ENCODE results near the gene METTL5.
A peak's percentile ranks its signal among the peaks of the same experiment; 100 is the strongest.
"Not testable (repeated sequence)": the region's sequence is repeated elsewhere in the genome, so short reads cannot be mapped to it uniquely, and the experiment has no call there.

Gene METTL5

DNA sequence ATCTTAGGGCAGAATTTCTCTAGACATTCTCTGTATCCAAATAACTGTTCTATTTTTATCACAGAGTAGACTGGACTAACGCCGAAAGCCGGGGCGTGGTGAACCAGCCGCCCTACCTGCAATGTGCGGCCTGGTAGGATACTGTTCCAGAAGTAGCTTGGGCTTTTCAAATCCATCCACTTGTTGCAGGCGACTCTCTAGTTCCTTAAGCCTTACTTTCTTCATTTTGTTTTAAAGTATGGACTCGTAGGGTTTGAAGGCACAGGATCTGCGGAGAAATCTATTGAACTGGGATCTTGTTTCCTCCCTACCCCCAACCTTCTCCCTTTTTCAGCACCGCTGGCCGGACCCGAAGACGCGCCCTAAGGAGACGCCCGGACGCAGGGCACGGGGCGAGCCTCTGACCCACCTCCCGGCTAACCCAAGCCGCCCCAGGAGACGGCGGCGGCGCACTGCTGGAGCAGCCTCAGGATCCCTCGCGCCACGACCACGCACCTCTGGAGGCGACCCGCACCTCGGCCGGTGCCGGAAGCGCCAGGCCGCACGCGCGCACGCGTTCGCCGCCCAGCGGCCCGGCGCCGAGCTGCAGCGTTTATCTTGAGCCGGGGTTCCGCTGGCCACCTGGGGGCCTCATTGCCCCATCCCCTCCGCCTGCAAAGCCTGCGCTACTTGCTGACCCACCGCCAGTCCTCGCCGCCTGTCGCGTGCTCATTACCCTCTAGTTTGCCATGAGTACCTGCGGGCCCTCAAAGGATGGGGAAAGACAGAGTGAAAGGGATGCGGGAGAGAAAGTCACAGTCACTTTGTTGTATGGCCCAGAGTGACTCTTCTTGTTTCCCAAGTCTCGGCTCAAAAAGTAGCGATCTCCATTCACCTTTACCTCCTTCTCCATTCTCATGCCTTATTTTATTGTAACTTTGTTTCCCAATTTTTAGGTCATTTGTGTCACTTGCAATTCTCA lies at the start of gene METTL5:
Gene METTL5 (minus strand): TSS at position 533 of the 961 bp plus-strand sequence. CDS start 308 bp downstream, at position 225.
- no peak for FAIRE-seq

DNA sequence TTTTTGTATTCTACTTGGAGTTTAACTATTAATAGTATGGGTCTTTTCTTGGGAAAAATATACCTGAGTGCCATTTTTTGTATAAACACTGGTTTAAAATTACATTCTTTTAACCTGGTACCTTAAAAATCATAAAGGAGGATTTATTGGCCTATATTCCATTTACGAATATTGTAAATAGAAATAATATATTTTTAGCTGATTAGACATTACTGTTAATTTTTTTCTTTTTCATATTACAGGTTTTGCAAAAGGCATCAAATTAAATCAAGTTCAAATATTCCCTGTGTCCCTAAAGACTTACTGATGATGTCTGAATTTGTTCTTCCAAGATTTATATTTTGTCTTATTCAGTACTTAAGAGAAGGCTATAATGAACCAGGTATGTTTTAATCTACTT lies 47.3 kb upstream of the METTL5 start:
- no peak for FAIRE-seq

DNA sequence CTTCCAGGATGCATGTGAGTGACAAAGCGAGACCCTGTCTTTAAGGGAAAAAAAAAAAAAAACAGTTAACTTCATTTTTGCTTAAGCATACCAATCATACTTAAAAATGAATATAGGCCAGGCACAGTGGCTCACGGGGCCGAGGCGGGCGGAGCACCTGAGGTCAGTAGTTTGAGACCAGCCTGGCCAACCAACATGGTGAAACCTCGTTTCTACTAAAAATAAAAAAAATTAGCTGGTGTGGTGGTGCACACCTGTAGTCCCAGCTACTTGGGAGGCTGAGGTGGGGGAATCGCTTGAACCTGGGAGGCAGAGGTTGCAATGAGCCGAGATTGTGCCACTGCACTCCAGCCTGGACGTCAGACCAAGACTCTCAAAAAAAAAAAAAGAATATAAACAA lies 46.7 kb upstream of the METTL5 start:
- FAIRE-seq = not testable (repeated sequence)

DNA sequence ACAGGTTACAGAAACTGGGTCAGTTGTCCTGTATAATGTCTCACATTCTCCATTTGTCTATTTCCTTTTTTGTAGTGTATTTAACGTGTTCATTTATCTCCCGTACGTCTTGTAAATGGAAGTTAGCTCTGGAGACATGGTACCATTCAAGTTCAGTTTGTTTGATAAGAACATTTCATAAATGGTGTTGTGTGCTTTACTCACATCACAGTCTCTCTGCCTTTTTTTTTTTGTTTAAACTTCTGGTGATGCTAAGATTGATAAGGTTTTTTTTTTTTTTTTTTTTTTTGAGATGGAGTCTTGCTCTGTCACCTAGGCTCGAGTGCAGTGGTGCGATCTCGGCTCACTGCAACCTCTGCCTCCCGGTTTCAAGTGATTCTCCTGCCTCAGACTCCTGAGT lies 44.2 kb upstream of the METTL5 start:
- no peak for FAIRE-seq

DNA sequence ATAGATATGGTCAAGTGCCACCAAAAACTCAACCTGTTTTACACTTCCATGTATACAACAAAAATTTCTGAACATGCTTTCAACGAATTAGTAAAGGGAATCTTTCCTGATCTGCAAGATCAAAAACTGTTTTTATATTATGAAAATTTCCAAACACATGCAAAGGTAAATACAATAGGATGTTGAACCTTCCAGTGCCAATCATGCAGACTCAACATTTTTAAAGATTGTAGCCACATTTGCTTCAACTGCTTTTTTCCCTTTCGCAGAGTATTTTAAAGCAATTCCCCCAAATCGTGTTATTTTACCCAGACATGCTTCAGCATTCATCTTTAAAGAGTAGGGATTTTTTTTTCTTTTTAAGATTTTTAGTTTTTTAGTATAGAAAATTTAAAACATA lies 42.9 kb upstream of the METTL5 start:
- peak; percentile 55 for FAIRE-seq

- not testable (repeated sequence) for FAIRE-seq
Measured at GRCh38 chr2:169866230-169866629, 41.5 kb upstream of the METTL5 start.

DNA sequence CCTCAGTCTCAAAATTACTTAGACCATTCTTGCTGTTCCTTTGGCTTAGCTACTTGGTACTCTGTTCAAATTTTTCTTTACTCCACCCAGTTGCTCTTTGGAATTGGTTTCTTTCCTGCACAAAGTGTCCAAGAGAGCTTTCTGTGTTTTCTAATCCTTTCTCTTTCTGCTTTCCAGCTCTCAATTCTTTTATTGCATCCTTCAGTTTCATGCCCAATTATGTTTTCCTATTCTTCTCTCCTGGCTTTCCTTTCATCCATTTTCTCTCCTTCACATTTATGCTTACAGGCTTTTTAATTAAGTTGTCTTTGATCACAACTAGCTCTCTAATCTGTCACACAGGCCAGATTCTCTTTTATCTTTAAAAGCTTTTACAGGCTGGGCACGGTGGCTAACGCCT lies 40.8 kb upstream of the METTL5 start:
- FAIRE-seq = no peak

GRCh38 chr2:169862816-169863215 lies 38.1 kb upstream of the METTL5 start:
- FAIRE-seq = no peak

GRCh38 chr2:169860149-169860548 lies 35.4 kb upstream of the METTL5 start:
- FAIRE-seq = no peak

GRCh38 chr2:169859423-169859822 lies 34.7 kb upstream of the METTL5 start:
- FAIRE-seq = no peak

DNA sequence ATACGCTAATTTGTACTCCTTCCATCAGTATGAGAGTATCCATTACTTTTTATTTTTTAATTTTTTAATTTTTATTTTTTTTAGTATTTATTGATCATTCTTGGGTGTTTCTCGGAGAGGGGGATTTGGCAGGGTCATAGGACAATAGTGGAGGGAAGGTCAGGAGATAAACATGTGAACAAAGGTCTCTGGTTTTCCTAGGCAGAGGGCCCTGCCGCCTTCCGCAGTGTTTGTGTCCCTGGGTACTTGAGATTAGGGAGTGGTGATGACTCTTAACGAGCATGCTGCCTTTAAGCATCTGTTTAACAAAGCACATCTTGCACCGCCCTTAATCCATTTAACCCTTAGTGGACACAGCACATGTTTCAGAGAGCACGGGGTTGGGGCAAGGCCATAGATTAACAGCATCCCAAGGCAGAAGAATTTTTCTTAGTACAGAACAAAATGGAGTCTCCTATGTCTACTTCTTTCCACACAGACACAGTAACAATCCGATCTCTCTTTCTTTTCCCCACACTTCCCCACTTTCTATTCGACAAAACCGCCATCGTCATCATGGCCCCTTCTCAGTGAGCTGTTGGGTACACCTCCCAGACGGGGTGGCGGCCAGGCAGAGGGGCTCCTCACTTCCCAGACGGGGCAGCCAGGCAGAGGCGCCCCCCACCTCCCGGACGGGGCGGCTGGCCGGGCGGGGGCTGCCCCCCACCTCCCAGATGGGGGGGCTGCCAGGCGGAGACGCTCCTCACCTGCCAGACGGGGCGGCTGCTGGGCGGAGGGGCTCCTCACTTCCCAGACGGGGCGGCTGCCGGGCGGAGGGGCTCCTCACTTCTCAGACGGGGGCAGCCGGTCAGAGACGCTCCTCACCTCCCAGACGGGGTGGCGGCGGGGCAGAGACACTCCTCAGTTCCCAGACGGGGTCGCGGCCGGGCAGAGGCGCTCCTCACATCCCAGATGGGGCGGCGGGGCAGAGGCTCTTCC lies 30.9 kb upstream of the METTL5 start:
- FAIRE-seq = not testable (repeated sequence)

- no peak for FAIRE-seq
Measured at GRCh38 chr2:169853041-169853668, 28.4 kb upstream of the METTL5 start.

- FAIRE-seq = no peak
Measured at GRCh38 chr2:169849710-169850109, 25.0 kb upstream of the METTL5 start.

- FAIRE-seq = not testable (repeated sequence)
Measured at GRCh38 chr2:169848959-169849693, 24.4 kb upstream of the METTL5 start.

GRCh38 chr2:169845016-169845415 lies 20.3 kb upstream of the METTL5 start:
- FAIRE-seq = no peak

- FAIRE-seq = not testable (repeated sequence)
Measured at GRCh38 chr2:169841625-169842024, 16.9 kb upstream of the METTL5 start.

- no peak for FAIRE-seq
Measured at GRCh38 chr2:169840747-169841142, 16.0 kb upstream of the METTL5 start.

DNA sequence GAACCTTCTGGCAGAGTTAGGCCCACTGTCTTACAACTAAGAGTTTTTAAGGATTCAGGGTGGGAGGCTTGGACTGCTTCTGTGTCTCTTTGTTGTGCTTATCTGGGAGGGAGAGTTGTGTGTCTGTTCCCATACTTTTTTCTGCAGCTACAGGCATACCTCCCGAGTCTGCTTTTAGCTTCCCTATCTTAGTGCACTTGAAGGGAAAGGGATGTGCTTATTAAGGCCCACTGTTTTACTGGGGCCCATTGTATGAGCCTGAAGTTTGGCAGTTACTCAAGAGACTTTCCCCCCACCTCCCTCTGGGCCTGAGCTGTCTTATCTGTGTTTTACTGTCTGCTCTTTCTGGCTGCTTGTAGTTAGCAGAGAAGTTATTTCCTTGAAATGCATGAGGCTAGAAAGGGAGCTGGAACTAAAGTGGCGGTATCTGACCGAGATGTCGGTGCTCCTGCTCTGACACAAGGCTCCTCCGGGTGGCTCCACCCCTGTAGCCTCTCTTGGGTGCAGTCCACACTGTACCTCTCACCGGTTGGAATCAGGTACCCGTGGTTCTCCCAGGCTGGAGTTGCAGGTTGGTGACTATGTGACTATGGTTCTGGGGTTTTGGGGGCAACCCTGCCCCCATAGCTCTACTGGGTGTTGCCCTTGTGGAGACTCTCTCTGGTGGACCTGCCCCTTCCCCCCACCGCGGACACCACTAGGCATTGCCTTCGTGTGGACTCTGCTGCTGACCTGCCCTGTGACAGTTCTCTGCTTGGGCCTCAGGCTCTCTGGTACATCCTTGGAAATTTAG lies 15.4 kb upstream of the METTL5 start:
- FAIRE-seq = no peak

DNA sequence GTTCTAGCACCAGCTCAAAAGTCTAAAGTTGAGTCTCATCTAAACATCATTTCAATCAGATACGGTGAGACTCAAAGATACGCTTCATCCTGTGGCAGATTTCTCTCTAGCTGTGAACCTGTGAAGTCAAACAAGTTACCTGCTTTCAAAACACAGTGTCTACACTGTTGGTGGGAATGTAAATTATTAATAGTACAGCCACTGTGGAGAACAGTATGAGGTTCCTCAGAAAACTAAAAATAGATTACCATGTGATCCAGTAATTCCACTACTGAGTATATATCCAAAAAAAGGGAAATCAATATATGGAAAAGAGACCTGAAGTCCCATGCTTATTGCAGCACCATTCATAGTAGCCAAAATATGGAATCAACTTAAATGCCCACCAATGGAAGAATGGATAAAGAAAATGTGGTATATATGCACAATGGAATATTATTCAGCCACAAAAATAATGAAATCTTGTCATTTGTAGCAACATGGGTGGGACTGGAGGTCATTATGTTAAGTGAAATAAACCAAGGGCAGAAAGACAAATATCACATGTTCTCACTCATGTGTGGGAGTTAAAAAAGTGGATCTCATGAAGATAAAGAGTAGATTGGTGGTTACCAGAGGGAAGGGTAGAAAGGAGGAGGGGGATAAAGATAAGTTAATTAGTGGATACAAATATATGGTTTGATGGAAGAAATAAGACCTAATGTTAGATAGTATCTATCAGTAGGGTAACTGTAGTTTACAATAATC lies 14.2 kb upstream of the METTL5 start:
- no peak for FAIRE-seq

DNA sequence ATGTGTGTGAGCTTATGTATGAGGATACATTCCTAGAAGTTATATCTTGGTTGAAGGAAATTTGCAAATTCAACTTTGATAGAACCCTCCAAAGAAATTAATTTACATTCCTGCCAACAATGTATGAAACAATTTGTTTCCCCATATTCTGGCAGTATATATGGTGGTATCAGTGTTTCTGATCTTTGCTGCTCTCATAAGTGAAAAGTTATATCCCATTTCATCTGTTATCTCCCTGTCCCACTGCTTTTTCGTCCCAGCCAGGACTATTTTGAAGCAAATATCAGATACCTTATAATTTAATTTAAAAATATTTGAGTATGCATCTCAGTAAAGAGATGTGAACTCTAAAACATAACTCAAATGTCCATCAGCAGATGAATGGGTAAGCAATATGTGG lies 9.7 kb upstream of the METTL5 start:
- no peak for FAIRE-seq
